ENCODE measurements around the gene CACNA1S. TPM values are rescaled to one million over a fixed set of nuclear protein-coding genes. Genes with fewer than 3 reads are reported as not detected.

CACNA1S gene
- polyA plus RNA-seq, 1 experiment, result not detected

DNA sequence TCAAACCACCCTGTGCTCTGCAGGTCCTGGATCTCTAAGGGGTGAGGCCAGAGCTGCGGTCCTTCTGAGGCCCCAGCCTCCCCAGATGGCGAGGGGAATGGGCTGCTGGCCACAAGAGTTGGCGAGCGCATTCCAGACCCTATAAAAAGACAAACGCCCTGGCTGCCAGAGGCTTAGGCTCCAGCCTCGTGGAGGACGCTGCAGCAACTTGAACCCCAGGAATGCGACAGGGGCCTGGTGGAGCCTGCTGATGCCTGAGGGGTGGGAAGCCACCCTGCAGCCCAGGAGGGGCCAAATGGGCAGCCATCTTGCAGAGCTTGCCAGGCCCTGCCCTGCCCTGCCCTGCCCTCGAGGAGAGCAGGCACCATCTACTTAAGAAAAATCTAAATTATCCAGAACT lies 8.6 kb downstream of the CACNA1S start:
- CTCF ChIA-PET, result no interaction called here
- Histone ChIP-seq H3K4me3 (ENCODE audit: low read depth, low read length) (no peak overlapping the region), H3K27me3 (ENCODE audit: control insufficient read depth, insufficient read depth, low read length) (peaks cover 49% of the 10 kb centered on the region), H3K9me3 (ENCODE audit: control insufficient read depth, insufficient read depth, low read length) (no peaks in the 10 kb centered on the region), H3K27ac (ENCODE audit: low read depth, low read length) (no peak overlapping the region)
- DNase-seq (ENCODE audit: low read depth, low spot score), result no peak
- TF ChIP-seq, protein P1, sequence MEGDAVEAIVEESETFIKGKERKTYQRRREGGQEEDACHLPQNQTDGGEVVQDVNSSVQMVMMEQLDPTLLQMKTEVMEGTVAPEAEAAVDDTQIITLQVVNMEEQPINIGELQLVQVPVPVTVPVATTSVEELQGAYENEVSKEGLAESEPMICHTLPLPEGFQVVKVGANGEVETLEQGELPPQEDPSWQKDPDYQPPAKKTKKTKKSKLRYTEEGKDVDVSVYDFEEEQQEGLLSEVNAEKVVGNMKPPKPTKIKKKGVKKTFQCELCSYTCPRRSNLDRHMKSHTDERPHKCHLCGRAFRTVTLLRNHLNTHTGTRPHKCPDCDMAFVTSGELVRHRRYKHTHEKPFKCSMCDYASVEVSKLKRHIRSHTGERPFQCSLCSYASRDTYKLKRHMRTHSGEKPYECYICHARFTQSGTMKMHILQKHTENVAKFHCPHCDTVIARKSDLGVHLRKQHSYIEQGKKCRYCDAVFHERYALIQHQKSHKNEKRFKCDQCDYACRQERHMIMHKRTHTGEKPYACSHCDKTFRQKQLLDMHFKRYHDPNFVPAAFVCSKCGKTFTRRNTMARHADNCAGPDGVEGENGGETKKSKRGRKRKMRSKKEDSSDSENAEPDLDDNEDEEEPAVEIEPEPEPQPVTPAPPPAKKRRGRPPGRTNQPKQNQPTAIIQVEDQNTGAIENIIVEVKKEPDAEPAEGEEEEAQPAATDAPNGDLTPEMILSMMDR (IDR thresholded peaks at IDR 0.05; ENCODE audit: low read depth, low read length), result no peak
- POLR2A ChIA-PET, result interaction anchor here (0.7 kb wide), 1 partner anchor 78 kb away, joined by 3 read pairs; no protein-coding TSS in a partner anchor

DNA sequence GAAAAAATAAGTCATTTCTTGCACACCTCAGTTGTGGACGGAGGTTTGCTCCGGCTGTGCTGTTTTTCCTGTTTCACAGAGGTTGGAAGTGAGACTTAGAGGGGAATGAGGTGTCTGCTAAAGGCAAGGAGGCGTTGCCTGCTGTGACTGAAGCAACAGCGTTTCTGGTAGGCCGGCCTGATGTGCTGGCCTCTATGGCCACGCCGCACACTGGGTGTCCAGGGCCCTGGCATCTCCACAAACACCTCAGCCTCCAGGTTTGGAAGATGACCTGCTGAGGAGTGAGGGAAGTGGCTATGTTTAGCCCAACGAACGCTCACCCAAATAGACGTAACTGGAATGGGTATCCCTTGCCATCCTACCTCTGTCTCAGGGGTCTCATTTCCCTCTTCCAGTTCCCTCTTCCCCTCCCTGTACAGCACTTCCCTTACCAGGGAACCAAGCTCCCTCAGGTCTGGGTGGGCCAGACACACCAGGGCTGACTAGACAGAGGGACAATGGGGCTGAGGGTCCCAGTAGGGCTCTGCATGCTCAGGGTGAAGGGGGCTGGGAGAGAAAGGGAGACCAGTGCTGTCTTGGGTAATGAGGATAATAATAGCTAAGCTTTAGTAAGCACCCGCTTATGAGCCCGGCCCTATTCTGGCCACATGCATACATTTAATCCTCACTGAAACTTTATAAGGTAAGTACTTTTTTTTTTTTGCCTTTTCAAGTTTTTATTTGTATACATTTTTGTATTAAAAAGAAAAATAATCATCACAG lies 11.9 kb downstream of the CACNA1S start:
- H3K9me3 ChIP-seq (ENCODE audit: control insufficient read depth, insufficient read depth, low read length), result no peaks in the 10 kb centered on the region
- no peak overlapping the region for H3K27ac ChIP-seq (ENCODE audit: low read depth, low read length)
- DNase-seq (ENCODE audit: low read depth, low spot score), result no peak
- TF ChIP-seq, protein P1 (IDR thresholded peaks at IDR 0.05; ENCODE audit: low read depth, low read length), result no peak
- H3K27me3 ChIP-seq (ENCODE audit: control insufficient read depth, insufficient read depth, low read length), result peaks cover 57% of the 10 kb centered on the region
- ChIA-PET CTCF (interaction anchor here (2.0 to 3.3 kb wide), 2 partner anchors 15 to 128 kb away, joined by 5 to 10 read pairs; no protein-coding TSS in a partner anchor), POLR2A (no interaction called here)
- H3K4me3 ChIP-seq (ENCODE audit: low read depth, low read length), result no peak overlapping the region

DNA sequence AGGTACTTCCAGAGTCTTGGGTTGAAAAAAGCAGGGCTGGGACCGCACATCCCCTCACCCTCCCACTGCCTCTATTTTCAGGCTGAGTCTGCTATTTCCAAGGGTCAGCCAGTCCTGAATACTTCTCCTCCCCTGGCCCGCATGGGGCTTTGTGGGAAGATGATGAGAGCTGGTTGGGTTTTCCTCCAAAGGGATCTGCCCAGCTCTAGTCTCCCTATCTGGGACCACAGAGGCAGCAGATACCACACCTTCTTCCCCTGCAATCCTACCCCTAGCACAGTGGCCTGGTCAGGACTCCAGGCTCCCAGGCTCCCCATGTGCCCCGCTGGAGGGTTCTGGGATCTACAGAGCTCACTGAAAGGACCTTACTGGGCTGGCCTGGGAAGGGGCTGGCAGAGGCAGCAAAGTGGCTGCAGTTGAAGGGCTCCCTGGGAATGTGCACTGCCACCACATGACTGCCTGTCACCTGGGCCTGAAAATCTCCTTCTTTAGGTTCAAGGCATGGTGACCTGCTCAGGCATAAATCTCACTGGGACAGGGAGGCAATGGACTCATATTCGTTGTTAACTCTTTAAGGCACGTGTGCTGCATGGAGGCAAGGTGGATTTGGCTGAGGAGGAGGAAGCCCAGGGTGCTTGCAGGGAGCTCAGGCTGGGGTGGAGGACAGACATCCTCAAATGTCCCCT lies 13.1 kb downstream of the CACNA1S start:
- Histone ChIP-seq H3K27me3 (ENCODE audit: control insufficient read depth, insufficient read depth, low read length) (peaks cover 62% of the 10 kb centered on the region), H3K9me3 (ENCODE audit: control insufficient read depth, insufficient read depth, low read length) (no peaks in the 10 kb centered on the region), H3K27ac (ENCODE audit: low read depth, low read length) (no peak overlapping the region), H3K4me3 (ENCODE audit: low read depth, low read length) (no peak overlapping the region)
- TF ChIP-seq, protein P1 (IDR thresholded peaks at IDR 0.05; ENCODE audit: low read depth, low read length), result no peak
- ChIA-PET POLR2A (interaction anchor here (0.6 kb wide), 1 partner anchor 163 kb away, joined by 4 read pairs; no protein-coding TSS in a partner anchor), CTCF (interaction anchor here (2.0 to 3.3 kb wide), 2 partner anchors 14 to 127 kb away, joined by 5 to 10 read pairs; no protein-coding TSS in a partner anchor)
- no peak for DNase-seq (ENCODE audit: low read depth, low spot score)

DNA sequence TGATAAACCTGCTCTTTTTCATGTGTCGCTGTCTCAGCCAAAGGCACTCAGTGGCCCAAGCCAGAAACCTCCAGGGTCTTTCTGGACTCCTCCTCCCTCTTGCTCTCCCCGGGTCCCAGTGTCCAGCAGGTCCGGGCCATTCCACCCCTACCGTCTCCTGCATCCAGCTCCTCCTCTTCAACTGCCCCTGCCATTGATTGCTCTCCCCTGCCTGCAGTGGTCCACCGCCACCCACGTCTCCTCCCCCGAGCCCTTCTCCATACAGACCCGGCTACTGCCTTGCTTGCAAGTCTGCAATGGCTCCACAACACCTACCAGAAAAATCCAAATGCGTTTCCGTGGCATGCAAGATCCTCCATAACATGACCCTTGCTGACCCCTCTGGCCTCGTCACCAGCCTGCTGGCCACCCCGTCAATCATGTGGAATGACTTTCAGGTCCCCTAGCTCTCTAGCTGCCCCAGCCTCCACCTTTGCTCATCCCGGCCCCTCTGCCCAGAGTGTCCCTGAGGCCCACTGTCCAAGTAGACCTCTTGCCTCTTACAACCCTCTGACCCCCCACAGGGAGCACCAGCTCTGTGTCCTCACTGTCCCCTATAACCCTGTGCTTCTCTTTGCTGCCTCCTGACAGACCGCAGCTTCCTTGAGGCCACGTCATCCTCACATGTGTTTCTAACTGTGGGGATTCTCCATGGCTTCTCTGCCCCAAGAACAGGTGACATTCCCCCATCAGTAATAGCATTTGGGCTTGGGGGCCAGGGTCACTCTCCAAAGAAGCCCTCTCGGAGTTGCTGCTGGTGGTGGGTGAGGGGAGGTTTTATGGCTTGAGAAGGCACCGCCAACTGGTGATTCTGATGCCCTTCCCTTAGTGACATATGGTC lies 15.0 kb downstream of the CACNA1S start:
- no peak overlapping the region for H3K4me3 ChIP-seq (ENCODE audit: low read depth, low read length)
- peaks cover 64% of the 10 kb centered on the region for H3K27me3 ChIP-seq (ENCODE audit: control insufficient read depth, insufficient read depth, low read length)
- no peak for DNase-seq (ENCODE audit: low read depth, low spot score)
- ChIA-PET CTCF (interaction anchor here (1.1 to 3.3 kb wide), 3 partner anchors 11 to 125 kb away, joined by 4 to 10 read pairs (median 7); no protein-coding TSS in a partner anchor), POLR2A (no interaction called here)
- TF ChIP-seq, protein P1 (IDR thresholded peaks at IDR 0.05; ENCODE audit: low read depth, low read length), result no peak
- H3K9me3 ChIP-seq (ENCODE audit: control insufficient read depth, insufficient read depth, low read length), result no peaks in the 10 kb centered on the region
- H3K27ac ChIP-seq (ENCODE audit: low read depth, low read length), result no peak overlapping the region

Data from AG04450 (cell line).